Mesothelial cell of epicardium (in vitro differentiated cells): ENCODE results near the gene DNAAF5. TPM values are rescaled to one million over a fixed set of nuclear protein-coding genes. Genes with fewer than 3 reads are reported as not detected.

Experiments used
- DNase-seq, 2 experiments: peaks; one replicate each; pipeline ENCODE4 v3.0.0; 2021; ENCODE audit warnings: low spot score in 2 of 2; ENCODE audit not compliant: unreplicated experiment in 2 of 2
- H3K27ac Mint-ChIP-seq: 2 replicates; pipeline ENCODE4 v1.8.0; 2021; ENCODE audit warnings: mixed read lengths
- H3K27me3 Mint-ChIP-seq: 2 replicates; pipeline ENCODE4 v1.8.0; 2021; ENCODE audit warnings: low read depth, mixed read lengths
- H3K36me3 Mint-ChIP-seq: 2 replicates; pipeline ENCODE4 v1.8.0; 2021; ENCODE audit warnings: mixed read lengths
- H3K4me1 Mint-ChIP-seq: 2 replicates; pipeline ENCODE4 v1.8.0; 2021; ENCODE audit warnings: mixed read lengths
- H3K4me3 Mint-ChIP-seq: 2 replicates; pipeline ENCODE4 v1.8.0; 2021; ENCODE audit warnings: mild to moderate bottlenecking, moderate library complexity, mixed read lengths
- H3K9me3 Mint-ChIP-seq: 2 replicates; pipeline ENCODE4 v1.8.0; 2021; ENCODE audit warnings: mixed read lengths
- CTCF ChIP-seq: fragments of 200-600 bp; sonication (generic); IDR thresholded peaks from one replicate; pipeline ENCODE4 v1.5.0; 2021; ENCODE audit warnings: antibody characterized with exemption; ENCODE audit not compliant: unreplicated experiment
- total RNA-seq: library from RNA; stranded (reverse); gene quantifications from 3 replicates; pipeline ENCODE4 v1.2.1, GENCODE V29; 2021

Gene DNAAF5
- total RNA-seq, 1 donor from 2014 or later: 39.0 TPM

DNA sequence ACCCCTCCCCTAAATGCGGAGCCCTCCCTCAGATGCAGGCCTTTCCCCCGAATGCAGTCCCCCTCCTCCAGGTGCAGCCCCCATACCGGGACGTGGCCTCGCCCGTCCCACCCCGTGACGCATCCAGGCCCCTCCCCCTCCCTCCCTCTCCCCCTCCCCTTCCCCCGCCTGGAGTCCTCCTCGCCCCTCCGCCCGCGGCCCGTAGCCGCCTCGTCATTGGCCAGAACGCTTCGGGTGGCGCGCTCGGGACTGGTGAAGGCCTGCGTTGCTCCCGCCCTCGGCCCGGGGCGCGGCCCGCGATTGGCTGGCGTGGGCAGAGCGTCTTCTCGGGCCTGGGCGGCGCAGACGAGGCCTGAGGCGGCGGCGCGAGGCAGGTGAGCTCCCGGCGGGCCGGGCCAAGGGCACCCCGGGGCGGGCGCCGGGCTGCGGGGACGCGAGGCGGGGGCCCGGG lies 89.8 kb downstream of the DNAAF5 start:
- peak overlapping the region; percentile 79 for H3K4me3 Mint-ChIP-seq
- no peak for TF ChIP-seq CTCF
- DNase-seq: peak; percentile 98 to 99
- no peaks in the 10 kb centered on the region for H3K27me3 Mint-ChIP-seq
- peaks cover 39% of the 10 kb centered on the region for H3K4me1 Mint-ChIP-seq
- H3K27ac Mint-ChIP-seq: no peak overlapping the region
- H3K9me3 Mint-ChIP-seq: peaks cover 3% of the 10 kb centered on the region
- H3K36me3 Mint-ChIP-seq: peaks cover 5% of the 10 kb centered on the region

DNA sequence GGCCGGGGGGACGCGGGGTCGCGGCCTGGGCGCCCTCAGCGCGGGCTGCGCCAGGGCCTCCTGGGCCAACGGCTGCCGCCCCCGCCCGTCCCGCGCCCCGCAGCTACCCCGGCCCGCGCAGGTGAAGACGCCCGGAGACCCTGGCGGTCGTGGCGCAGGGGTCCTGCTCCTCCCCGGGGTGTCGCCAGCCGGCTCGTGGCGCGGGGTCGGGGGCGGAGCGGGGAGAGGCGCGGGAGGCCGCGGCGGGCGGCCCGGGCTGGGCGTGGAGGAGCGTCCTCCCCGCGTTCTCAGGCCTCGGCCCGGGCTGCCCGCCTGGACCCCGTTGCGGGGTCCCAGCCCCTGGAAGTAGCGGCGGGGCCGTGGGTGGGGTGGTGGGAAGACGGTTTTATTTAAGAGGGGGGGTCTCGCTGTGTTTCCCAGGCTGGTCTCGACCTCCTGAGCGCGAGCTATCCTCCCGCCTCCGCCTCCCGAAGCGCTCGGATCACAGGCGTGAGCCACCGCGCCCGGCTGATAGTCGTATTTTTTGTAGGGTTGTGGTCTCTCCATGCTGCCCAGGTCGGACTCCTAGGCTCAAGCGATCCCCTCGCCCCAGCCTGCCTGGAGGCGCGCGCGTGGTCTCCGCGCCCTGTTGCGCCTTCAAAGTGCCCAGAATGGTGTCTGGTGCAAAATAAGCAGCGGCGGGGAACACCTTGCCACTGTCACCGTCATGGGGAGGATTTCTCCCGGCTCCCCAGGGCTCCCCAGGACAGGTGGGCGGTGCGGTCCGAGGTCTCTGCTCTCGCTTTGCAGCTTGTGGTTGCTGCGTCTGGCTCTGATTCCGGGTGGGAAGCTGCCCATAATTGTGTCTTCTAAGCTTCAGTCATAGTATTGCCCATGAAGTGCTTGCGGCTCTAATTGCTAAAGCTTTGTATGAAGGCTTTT lies 90.5 kb downstream of the DNAAF5 start:
- peak in 1 of 2 experiments; percentile 54 for DNase-seq
- Mint-ChIP-seq H3K4me1 (peaks cover 39% of the 10 kb centered on the region), H3K27ac (peak overlapping the region; percentile 94), H3K9me3 (peaks cover 3% of the 10 kb centered on the region), H3K36me3 (peaks cover 5% of the 10 kb centered on the region), H3K4me3 (peak overlapping the region; percentile 91), H3K27me3 (no peaks in the 10 kb centered on the region)
- no peak for TF ChIP-seq CTCF

DNA sequence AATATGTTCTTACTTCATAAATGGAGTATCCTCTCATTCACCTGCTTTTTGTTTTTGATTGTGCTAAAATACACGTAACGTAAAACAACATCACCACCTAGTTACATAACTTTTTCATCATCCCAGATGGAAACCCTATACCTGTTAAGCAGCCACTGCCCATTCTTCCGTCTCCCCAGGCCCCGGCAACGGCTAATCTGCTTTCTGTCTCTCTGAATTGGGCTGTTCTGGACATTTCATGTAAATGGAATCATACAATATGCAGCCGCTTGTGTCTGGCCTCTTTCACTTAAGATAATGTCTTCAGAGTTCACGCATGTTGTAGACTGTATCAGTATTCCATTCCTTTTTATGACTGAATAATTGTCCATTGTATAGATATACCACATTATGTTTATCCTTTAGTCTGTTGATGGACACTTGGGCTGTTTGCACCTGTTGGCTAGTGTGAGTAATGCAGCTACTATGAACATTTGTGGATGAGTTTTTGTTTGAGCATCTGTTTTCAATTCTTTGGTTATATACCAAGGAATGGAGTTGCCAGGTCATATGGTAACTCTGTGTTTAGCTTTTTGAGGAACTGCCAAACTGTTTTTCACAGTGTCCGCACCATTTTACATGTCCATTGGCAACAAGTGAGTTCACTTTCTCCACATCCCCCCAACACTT lies 91.7 kb downstream of the DNAAF5 start:
- Mint-ChIP-seq H3K9me3 (peaks cover 3% of the 10 kb centered on the region), H3K4me1 (peaks cover 34% of the 10 kb centered on the region), H3K27ac (peak overlapping the region; percentile 94), H3K4me3 (peak overlapping the region; percentile 91), H3K36me3 (peaks cover 5% of the 10 kb centered on the region), H3K27me3 (no peaks in the 10 kb centered on the region)
- TF ChIP-seq CTCF: peak; percentile 64
- DNase-seq: no peak

DNA sequence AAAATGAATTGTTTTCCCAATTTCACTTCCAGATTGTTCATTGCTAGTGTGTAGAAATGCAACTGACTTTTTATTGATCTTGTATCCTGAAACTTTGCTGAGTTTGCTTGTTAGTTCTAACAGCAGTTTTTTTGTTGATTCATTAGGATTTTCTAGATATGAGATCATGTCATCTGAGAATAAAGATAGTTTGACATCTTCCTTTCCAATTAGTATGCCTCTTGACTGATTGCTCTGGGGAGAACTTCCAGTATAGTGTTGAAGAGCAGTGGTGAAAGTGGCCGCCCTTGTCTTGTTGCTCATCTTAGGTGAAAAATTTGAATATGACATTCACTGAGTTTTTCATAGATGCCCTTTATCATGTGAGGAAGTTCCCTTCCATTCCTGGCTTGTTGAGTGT lies 93.8 kb downstream of the DNAAF5 start:
- Mint-ChIP-seq H3K36me3 (peaks cover 6% of the 10 kb centered on the region), H3K4me1 (peaks cover 26% of the 10 kb centered on the region), H3K9me3 (peaks cover 3% of the 10 kb centered on the region), H3K27ac (peak overlapping the region; percentile 24), H3K27me3 (no peaks in the 10 kb centered on the region), H3K4me3 (no peak overlapping the region)
- DNase-seq: no peak
- TF ChIP-seq CTCF: no peak

DNA sequence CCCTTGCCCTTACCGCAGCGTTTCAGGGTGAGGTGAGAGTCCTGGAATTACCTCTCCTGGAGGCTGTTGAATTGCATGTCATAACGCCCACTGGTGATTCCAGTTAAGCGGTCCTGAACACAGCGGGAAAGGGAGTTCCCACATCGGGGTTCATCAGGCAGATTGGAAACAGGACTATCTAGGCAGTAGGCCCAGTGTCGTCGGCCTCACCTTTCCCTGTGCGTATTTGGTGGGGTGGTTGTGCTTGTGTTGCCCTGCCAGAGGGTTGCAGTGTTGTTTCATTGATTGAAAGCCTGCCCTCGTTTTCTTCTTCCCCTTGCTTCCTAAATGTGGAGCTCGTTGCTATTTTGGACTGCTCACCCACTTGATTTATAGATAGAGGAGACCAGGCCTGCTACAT lies 95.2 kb downstream of the DNAAF5 start:
- no peak for DNase-seq
- H3K4me3 Mint-ChIP-seq: no peak overlapping the region
- peaks cover 24% of the 10 kb centered on the region for H3K4me1 Mint-ChIP-seq
- no peak overlapping the region for H3K27ac Mint-ChIP-seq
- H3K27me3 Mint-ChIP-seq: no peaks in the 10 kb centered on the region
- peaks cover 11% of the 10 kb centered on the region for H3K36me3 Mint-ChIP-seq
- H3K9me3 Mint-ChIP-seq: peaks cover 3% of the 10 kb centered on the region
- TF ChIP-seq CTCF: no peak
